ENCODE measurements around the gene KIAA1210. TPM values are rescaled to one million over a fixed set of nuclear protein-coding genes. Genes with fewer than 3 reads are reported as not detected.

The KIAA1210 gene
- total RNA-seq, 4 donors from 2014 or later: not detected

DNA sequence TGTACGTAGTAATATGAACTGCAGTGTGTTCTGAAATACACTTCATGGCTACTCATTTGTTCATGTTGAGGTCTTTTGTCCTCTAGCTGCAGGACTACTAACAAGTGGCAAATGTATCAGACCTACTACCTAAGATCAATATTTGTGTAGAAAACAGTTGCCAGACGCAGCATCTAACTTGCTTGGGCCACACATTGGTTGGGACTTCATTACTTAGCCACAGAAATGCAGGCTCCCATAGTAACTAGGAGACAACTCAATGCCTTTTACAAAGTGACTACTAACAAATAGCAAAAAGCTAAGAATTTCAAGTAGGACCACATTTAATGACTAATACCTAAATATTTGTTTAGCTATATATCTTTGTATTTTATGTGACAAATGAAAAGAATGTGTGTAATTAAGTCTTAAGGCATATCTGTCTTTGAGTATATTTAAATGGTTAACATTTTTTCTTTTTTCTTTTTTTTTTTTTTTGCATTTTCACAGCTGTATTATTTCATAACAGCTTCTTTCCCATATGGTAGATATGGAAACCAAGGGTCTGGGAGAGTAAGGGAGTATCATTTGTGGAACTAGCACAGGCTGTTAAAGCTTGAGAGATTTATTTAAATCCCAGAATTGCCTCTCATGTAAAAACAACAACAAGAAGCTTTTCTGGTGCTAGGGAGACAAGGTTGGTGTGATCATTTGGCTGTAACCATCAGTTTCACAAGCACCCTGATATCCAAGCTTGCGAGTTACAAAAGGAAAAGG is 52.2 kb downstream of the KIAA1210 start:
- TF ChIP-seq, protein P1, sequence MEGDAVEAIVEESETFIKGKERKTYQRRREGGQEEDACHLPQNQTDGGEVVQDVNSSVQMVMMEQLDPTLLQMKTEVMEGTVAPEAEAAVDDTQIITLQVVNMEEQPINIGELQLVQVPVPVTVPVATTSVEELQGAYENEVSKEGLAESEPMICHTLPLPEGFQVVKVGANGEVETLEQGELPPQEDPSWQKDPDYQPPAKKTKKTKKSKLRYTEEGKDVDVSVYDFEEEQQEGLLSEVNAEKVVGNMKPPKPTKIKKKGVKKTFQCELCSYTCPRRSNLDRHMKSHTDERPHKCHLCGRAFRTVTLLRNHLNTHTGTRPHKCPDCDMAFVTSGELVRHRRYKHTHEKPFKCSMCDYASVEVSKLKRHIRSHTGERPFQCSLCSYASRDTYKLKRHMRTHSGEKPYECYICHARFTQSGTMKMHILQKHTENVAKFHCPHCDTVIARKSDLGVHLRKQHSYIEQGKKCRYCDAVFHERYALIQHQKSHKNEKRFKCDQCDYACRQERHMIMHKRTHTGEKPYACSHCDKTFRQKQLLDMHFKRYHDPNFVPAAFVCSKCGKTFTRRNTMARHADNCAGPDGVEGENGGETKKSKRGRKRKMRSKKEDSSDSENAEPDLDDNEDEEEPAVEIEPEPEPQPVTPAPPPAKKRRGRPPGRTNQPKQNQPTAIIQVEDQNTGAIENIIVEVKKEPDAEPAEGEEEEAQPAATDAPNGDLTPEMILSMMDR (IDR thresholded peaks at IDR 0.05 in 4 of 5, conservative IDR thresholded peaks at IDR 0.05 in 1 of 5): no peak
- TF ChIP-seq POLR2A (IDR thresholded peaks at IDR 0.05): no peak
- Histone ChIP-seq H3K36me3 (no peaks in the 10 kb centered on the region), H3K27ac (no peak overlapping the region), H3K4me1 (no peaks in the 10 kb centered on the region), H3K4me3 (no peak overlapping the region), H3K9me3 (no peaks in the 10 kb centered on the region), H3K27me3 (no peaks in the 10 kb centered on the region)
- no peak for ATAC-seq
- no peak for DNase-seq
- intact Hi-C loops (cut with DNase I; ENCODE audit: low total_unique reads): no loop called here
- in situ Hi-C loops (cut with MboI; ENCODE audit: low sequenced_read_pairs in 4 of 4): no loop called here

DNA sequence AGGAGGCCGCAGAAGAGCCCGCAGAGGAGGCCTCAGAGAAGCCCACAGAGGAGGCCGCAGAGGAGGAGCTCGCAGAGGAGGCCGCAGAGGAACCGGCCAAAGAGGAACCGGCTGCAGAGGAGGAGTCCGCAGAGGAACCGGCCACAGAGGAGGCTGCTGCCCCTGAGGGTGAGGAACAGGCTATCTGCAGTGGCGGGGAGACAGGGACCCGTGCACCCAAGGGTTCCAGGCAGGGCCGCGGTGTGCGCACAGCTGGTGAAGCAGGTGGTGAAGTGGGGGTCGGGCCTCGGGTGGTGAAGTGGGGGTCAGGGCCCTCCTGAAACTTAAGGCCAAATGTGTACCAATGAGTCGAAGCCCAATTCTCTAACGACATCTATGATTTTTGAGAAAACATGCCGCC is 53.7 kb downstream of the KIAA1210 start:
- ATAC-seq (no peak), DNase-seq (no peak)
- no peak overlapping the region for H3K4me3 ChIP-seq
- no peak for TF ChIP-seq POLR2A (IDR thresholded peaks at IDR 0.05)
- TF ChIP-seq, protein P1 (IDR thresholded peaks at IDR 0.05 in 4 of 5, conservative IDR thresholded peaks at IDR 0.05 in 1 of 5): no peak
- H3K27ac ChIP-seq: no peak overlapping the region
- H3K4me1 ChIP-seq: no peaks in the 10 kb centered on the region
- H3K36me3 ChIP-seq: no peaks in the 10 kb centered on the region
- in situ Hi-C loops (cut with MboI; ENCODE audit: low sequenced_read_pairs in 4 of 4): loop anchor here in 1 of 4 donors (25.0 kb wide), 1 partner anchor 437 kb away; no protein-coding TSS in a partner anchor
- intact Hi-C loops (cut with DNase I; ENCODE audit: low total_unique reads): no loop called here
- H3K9me3 ChIP-seq: no peaks in the 10 kb centered on the region
- H3K27me3 ChIP-seq: no peaks in the 10 kb centered on the region

DNA sequence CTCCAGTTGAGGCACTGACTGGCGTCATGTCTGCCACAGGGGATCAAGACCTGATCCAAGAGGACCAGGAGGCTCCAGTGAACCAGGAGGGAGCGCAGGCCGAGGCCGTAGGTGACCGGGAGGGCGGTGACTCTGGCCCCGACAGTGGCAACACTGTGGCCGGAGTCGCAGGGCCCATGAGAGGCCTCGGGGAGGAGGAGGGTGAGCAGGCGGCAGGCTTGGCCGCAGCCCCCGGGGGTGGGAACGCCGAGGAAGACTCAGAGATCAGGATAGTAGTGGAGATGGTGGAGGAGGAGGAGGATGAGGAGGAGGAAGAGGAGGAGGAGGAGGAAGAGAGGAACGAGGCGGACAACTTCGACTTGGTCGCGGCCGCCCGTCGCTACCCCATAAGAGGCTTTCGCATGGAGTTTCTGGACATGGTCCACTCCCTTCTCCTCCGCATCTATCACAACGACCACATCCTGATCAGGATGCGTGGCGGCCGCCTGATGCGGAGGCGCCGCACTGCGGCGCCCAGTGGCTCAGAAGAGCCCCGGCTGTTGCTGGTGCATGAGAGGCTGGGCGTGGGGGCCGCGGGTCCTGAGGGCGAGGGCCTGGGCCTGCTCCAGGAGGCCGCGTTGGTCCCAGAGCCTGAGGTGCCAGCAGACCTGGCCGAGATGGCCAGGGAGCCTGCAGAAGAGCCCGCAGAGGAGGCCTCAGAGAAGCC is 54.3 kb downstream of the KIAA1210 start:
- Histone ChIP-seq H3K36me3 (no peaks in the 10 kb centered on the region), H3K9me3 (no peaks in the 10 kb centered on the region), H3K4me1 (no peaks in the 10 kb centered on the region), H3K27ac (no peak overlapping the region), H3K4me3 (no peak overlapping the region), H3K27me3 (no peaks in the 10 kb centered on the region)
- intact Hi-C loops (cut with DNase I; ENCODE audit: low total_unique reads) (no loop called here), in situ Hi-C loops (cut with MboI; ENCODE audit: low sequenced_read_pairs in 4 of 4) (loop anchor here in 1 of 4 donors (25.0 kb wide), 1 partner anchor 436 kb away; no protein-coding TSS in a partner anchor)
- TF ChIP-seq, protein P1 (IDR thresholded peaks at IDR 0.05 in 4 of 5, conservative IDR thresholded peaks at IDR 0.05 in 1 of 5): no peak
- TF ChIP-seq POLR2A (IDR thresholded peaks at IDR 0.05): no peak
- ATAC-seq: no peak
- no peak for DNase-seq

DNA sequence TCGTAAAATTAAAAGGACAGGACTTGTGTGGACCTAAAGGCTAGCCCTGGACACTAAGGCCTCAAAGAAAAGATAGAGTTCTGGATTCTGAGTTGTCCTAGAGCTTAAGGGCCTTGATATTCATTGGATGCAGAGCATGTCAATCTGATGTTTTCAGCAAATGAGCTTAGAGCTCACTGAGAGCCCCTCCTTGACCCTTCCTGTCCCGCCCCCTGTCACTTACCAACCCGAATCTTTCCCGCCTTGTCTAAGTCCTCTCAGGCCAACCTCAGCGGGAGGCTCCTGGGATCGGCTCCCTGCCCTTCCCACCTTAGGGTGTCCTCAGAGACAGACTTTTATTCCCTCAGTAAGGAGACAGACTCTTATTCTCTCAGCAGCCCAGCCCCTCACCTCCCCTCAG is 54.9 kb downstream of the KIAA1210 start, which contains the start of gene CT47C1:
TSS of gene CT47C1 (plus strand) at position 250 of the 400 bp plus-strand sequence. CDS start 233 bp downstream, outside the sequence.
- no peaks in the 10 kb centered on the region for H3K27me3 ChIP-seq
- no peaks in the 10 kb centered on the region for H3K36me3 ChIP-seq
- H3K4me1 ChIP-seq: no peaks in the 10 kb centered on the region
- no peak within 1 kb of the TSS for H3K27ac ChIP-seq
- DNase-seq (no peak), ATAC-seq (no peak)
- H3K9me3 ChIP-seq: no peaks in the 10 kb centered on the region
- no peak for TF ChIP-seq POLR2A (IDR thresholded peaks at IDR 0.05)
- TF ChIP-seq, protein P1 (IDR thresholded peaks at IDR 0.05 in 4 of 5, conservative IDR thresholded peaks at IDR 0.05 in 1 of 5): no peak
- intact Hi-C loops (cut with DNase I; ENCODE audit: low total_unique reads) (no loop called here), in situ Hi-C loops (cut with MboI; ENCODE audit: low sequenced_read_pairs in 4 of 4) (loop anchor here in 1 of 4 donors (25.0 kb wide), 1 partner anchor 435 kb away; no protein-coding TSS in a partner anchor)
- no peak within 1 kb of the TSS for H3K4me3 ChIP-seq

All from gastrocnemius medialis (tissue), 4 donors.